ENCODE results near the gene ALOX12.

DNA sequence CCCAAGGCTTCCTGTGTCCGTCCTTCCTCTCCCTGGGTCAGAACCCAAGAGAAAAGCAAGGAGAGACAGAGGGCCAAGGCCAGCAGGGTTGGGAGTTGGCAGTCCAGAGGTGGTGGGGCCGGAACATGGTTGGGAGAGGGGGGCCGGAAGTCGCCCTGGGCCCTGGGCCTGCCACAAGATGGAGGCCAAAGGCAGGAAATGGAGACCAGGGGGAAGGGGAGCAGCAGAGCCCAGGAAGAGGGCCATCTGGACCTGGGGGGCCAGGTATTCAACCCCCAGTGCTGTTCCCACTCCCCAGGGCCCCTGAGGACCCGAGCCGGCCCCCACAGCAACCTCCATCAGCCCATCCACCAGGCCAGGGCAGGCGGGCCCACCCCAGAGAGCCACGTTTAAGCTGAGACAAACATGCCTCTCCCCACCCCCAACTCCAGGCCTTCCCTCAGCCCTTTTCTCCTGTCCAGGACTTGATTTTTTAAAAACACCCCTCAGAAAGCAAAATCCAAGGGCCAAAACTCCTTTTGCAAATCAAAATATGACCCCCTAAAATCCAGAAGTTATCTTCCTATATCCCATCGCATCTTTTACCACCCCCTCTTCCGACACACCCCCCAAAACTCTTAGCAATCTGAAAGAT, 22.6 kb downstream of the ALOX12 start:
- TF ChIP-seq, protein P1, sequence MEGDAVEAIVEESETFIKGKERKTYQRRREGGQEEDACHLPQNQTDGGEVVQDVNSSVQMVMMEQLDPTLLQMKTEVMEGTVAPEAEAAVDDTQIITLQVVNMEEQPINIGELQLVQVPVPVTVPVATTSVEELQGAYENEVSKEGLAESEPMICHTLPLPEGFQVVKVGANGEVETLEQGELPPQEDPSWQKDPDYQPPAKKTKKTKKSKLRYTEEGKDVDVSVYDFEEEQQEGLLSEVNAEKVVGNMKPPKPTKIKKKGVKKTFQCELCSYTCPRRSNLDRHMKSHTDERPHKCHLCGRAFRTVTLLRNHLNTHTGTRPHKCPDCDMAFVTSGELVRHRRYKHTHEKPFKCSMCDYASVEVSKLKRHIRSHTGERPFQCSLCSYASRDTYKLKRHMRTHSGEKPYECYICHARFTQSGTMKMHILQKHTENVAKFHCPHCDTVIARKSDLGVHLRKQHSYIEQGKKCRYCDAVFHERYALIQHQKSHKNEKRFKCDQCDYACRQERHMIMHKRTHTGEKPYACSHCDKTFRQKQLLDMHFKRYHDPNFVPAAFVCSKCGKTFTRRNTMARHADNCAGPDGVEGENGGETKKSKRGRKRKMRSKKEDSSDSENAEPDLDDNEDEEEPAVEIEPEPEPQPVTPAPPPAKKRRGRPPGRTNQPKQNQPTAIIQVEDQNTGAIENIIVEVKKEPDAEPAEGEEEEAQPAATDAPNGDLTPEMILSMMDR (IDR thresholded peaks at IDR 0.05): no peak
- TF ChIP-seq POLR2A (IDR thresholded peaks at IDR 0.05) (no peak), POLR2AphosphoS5 (IDR thresholded peaks at IDR 0.05) (no peak)
